Measurements from ENCODE around the gene PGAP3. TPM values are rescaled to one million over a fixed set of nuclear protein-coding genes. Genes with fewer than 3 reads are reported as not detected.
A peak's percentile ranks its signal among the peaks of the same experiment; 100 is the strongest.

The PGAP3 gene
- total RNA-seq, 1 experiment from 2014 or later, result 29.0 TPM

GRCh38 chr17:39730095-39730921 lies 42.5 kb upstream of the PGAP3 start, which contains the start of gene MIEN1:
MIEN1 (minus strand) TSS chr17:39730532; CDS start chr17:39730495, 37 bp downstream.
- no peak within 1 kb of the TSS for H3T11ph ChIP-seq (ENCODE audit: low read length)
- no peak within 1 kb of the TSS for H2AFZ ChIP-seq (ENCODE audit: low read length)
- H3K18ac ChIP-seq (ENCODE audit: insufficient read length, low read depth, low read length), result peak within 1 kb of the TSS; percentile 70
- H2BK12ac ChIP-seq (ENCODE audit: insufficient read length, low read depth, low read length), result no peak within 1 kb of the TSS
- peak within 1 kb of the TSS; percentile 82 to 92 for H3K4me3 Mint-ChIP-seq
- H3K79me1 ChIP-seq (ENCODE audit: insufficient read depth, low read depth, low read length, poor library complexity, severe bottlenecking), result no peaks in the 10 kb centered on the region
- no peak within 1 kb of the TSS for H3K27ac ChIP-seq (ENCODE audit: insufficient read length, low read depth, low read length)
- no peak within 1 kb of the TSS for H2AK5ac ChIP-seq (ENCODE audit: insufficient read length, low read length)
- H4K91ac ChIP-seq (ENCODE audit: insufficient read length, low read depth, low read length), result no peak within 1 kb of the TSS
- no peak within 1 kb of the TSS for H3K4ac ChIP-seq (ENCODE audit: low read depth, low read length)
- H3K23me2 ChIP-seq (ENCODE audit: insufficient read length, low read depth, low read length, poor library complexity, severe bottlenecking), result peaks cover 5% of the 10 kb centered on the region
- H3K56ac ChIP-seq (ENCODE audit: insufficient read length, low read depth, low read length), result no peak within 1 kb of the TSS
- H4K8ac ChIP-seq (replicated peaks; ENCODE audit: insufficient read length, low read depth, low read length), result no peak within 1 kb of the TSS
- no peaks in the 10 kb centered on the region for H3K79me2 ChIP-seq (ENCODE audit: insufficient read depth, low read length)
- no peak within 1 kb of the TSS for H2BK120ac ChIP-seq (ENCODE audit: low read depth, low read length, poor library complexity, severe bottlenecking)
- peak within 1 kb of the TSS; percentile 75 for H3K4me2 ChIP-seq (ENCODE audit: insufficient read depth, insufficient read length, low read length)
- H3K4me1 ChIP-seq (ENCODE audit: insufficient read depth, low read length), result peaks cover 1% of the 10 kb centered on the region; the same call in 1 of the 2 replicates
- peak; percentile 95 for DNase-seq
- no peaks in the 10 kb centered on the region for H4K20me1 ChIP-seq (ENCODE audit: control insufficient read depth, insufficient read depth, insufficient read length)
- no peak within 1 kb of the TSS for H2BK20ac ChIP-seq (ENCODE audit: low read depth, low read length, poor library complexity, severe bottlenecking)
- H3K27me3 Mint-ChIP-seq (ENCODE audit: low read depth), result no peaks in the 10 kb centered on the region; the same call in 1 of the 2 replicates
- peak within 1 kb of the TSS; percentile 23; the same call in 1 of the 2 replicates for H3K14ac ChIP-seq (ENCODE audit: insufficient read depth, low read length)
- no peak within 1 kb of the TSS for H2BK15ac ChIP-seq (ENCODE audit: low read depth, low read length)
- no CpG with 5 or more reads among the region's 65 CpGs for WGBS (ENCODE audit: extremely low coverage, insufficient read length, low lambda C conversion rate)
- peak within 1 kb of the TSS; percentile 64 to 94 (median 77); a peak in 5 of 7 replicates for H3K27ac Mint-ChIP-seq
- no peak within 1 kb of the TSS for H3K23ac ChIP-seq (ENCODE audit: insufficient read length, low read depth, low read length)
- TF ChIP-seq, protein P1, sequence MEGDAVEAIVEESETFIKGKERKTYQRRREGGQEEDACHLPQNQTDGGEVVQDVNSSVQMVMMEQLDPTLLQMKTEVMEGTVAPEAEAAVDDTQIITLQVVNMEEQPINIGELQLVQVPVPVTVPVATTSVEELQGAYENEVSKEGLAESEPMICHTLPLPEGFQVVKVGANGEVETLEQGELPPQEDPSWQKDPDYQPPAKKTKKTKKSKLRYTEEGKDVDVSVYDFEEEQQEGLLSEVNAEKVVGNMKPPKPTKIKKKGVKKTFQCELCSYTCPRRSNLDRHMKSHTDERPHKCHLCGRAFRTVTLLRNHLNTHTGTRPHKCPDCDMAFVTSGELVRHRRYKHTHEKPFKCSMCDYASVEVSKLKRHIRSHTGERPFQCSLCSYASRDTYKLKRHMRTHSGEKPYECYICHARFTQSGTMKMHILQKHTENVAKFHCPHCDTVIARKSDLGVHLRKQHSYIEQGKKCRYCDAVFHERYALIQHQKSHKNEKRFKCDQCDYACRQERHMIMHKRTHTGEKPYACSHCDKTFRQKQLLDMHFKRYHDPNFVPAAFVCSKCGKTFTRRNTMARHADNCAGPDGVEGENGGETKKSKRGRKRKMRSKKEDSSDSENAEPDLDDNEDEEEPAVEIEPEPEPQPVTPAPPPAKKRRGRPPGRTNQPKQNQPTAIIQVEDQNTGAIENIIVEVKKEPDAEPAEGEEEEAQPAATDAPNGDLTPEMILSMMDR (conservative IDR thresholded peaks at IDR 0.05), result peak; percentile 91
- no peak within 1 kb of the TSS for H2BK5ac ChIP-seq (ENCODE audit: insufficient read length, low read length)
- no peak within 1 kb of the TSS for H4K5ac ChIP-seq (ENCODE audit: insufficient read length, low read depth, low read length)
- H3K36me3 Mint-ChIP-seq (ENCODE audit: insufficient read depth in 1 of 3, low read depth in 3 of 3), result peaks cover 24 to 42% (median 41%) of the 10 kb centered on the region in 3 experiments
- peak within 1 kb of the TSS; percentile 20 for H3K9ac ChIP-seq (ENCODE audit: extremely low read depth, insufficient read length, low read length)
- H3K9me3 ChIP-seq (ENCODE audit: control insufficient read depth, low read depth, low read length), result no peaks in the 10 kb centered on the region
- no peaks in the 10 kb centered on the region for H3K9me3 Mint-ChIP-seq
- no peaks in the 10 kb centered on the region for H3K27me3 ChIP-seq (ENCODE audit: insufficient read depth, low read length)
- H3K4me1 Mint-ChIP-seq, result peaks cover 15 to 16% of the 10 kb centered on the region in 2 experiments
